CD4-positive, alpha-beta memory T cell (primary cell): ENCODE data around the gene SMAP2. TPM values are rescaled to one million over a fixed set of nuclear protein-coding genes. Genes with fewer than 3 reads are reported as not detected.
"Not testable (repeated sequence)": the region's sequence is repeated elsewhere in the genome, so short reads cannot be mapped to it uniquely, and the experiment has no call there.

ENCODE experiments used
- CTCF ChIA-PET: fragments of 350-600 bp; sonication (Branson Sonifier 250); formaldehyde crosslinking; loops from one replicate; lab custom pipeline; 2021; ENCODE audit warnings: inconsistent platforms; ENCODE audit not compliant: partially characterized antibody; lab: Charles Lee
- POLR2A ChIA-PET: fragments of 350-600 bp; sonication (Branson Sonifier 250); formaldehyde crosslinking; loops from one replicate; lab custom pipeline; 2021; ENCODE audit not compliant: partially characterized antibody; lab: Charles Lee
- DNase-seq, 5 donors: peaks; one replicate each; pipeline versions ENCODE4 v3.0.0 to v3.0.0-alpha.2; 2020 to 2022; ENCODE audit warnings: mixed read lengths in 1 of 5
- H3K27ac ChIP-seq: one replicate; pipeline ENCODE4 v1.7.0; 2013; ENCODE audit warnings: low read depth, low read length
- H3K27me3 ChIP-seq: 2 replicates; pipeline ENCODE4 v1.7.0; 2013; ENCODE audit warnings: mild to moderate bottlenecking, low read length, moderate library complexity; ENCODE audit not compliant: insufficient read depth
- H3K36me3 ChIP-seq: 2 replicates; pipeline ENCODE4 v1.7.0; 2013; ENCODE audit warnings: mild to moderate bottlenecking, low read length, moderate library complexity; ENCODE audit not compliant: insufficient read depth
- H3K4me1 ChIP-seq: 2 replicates; pipeline ENCODE4 v1.7.0; 2013; ENCODE audit warnings: mild to moderate bottlenecking, low read length, moderate library complexity; ENCODE audit not compliant: insufficient read depth
- H3K4me3 ChIP-seq, 2 donors: one replicate each; pipeline ENCODE4 v1.7.0; 2013; ENCODE audit warnings: low read length in 2 of 2, mild to moderate bottlenecking in 1 of 2
- H3K9me3 ChIP-seq, 2 donors: one replicate each; pipeline ENCODE4 v1.7.0; 2013; ENCODE audit warnings: low read length in 2 of 2, control low read depth in 1 of 2; ENCODE audit not compliant: control insufficient read depth in 1 of 2
- H3K27ac Mint-ChIP-seq, 7 donors: one replicate each; pipeline ENCODE4 v1.8.0; 2020 to 2021; ENCODE audit warnings: mixed read lengths in 7 of 7, mild to moderate bottlenecking in 6 of 7, inconsistent platforms in 3 of 7, moderate library complexity in 3 of 7
- H3K27me3 Mint-ChIP-seq, 2 donors: one replicate each; pipeline ENCODE4 v1.8.0; 2020 to 2021; ENCODE audit warnings: mixed read lengths in 2 of 2
- H3K36me3 Mint-ChIP-seq, 2 donors: one replicate each; pipeline ENCODE4 v1.8.0; 2020 to 2021; ENCODE audit warnings: mixed read lengths in 2 of 2, inconsistent platforms in 1 of 2, mild to moderate bottlenecking in 1 of 2
- H3K4me1 Mint-ChIP-seq, 4 donors: one replicate each; pipeline ENCODE4 v1.8.0; 2020 to 2021; ENCODE audit warnings: mixed read lengths in 4 of 4, mild to moderate bottlenecking in 1 of 4
- H3K4me3 Mint-ChIP-seq, 8 donors: one replicate each; pipeline ENCODE4 v1.8.0; 2020 to 2021; ENCODE audit warnings: mixed read lengths in 8 of 8, mild to moderate bottlenecking in 7 of 8, moderate library complexity in 6 of 8, inconsistent platforms in 3 of 8
- H3K9me3 Mint-ChIP-seq, 8 donors: one replicate each; pipeline ENCODE4 v1.8.0; 2020 to 2021; ENCODE audit warnings: mixed read lengths in 8 of 8, mild to moderate bottlenecking in 5 of 8, inconsistent platforms in 3 of 8, moderate library complexity in 1 of 8
- intact Hi-C: fragments of 100-400 bp; cut with micrococcal nuclease; formaldehyde crosslinking; loops from one replicate; pipeline ENCODE4 v1.15.1; 2023
- polyA plus RNA-seq, 2 donors: library from polyadenylated mRNA; unstranded; fragments of 300-500 nt; fragmentation: Illumina TruSeq; gene quantifications; one replicate each; pipeline ENCODE4 v1.2.3, GENCODE V29; 2021
- total RNA-seq, 2 experiments: library from RNA; stranded (reverse); gene quantifications; one replicate each; pipeline ENCODE4 v1.2.3, GENCODE V29; 2021

SMAP2 gene
- total and polyA plus RNA-seq, 4 experiments from 2014 or later, result 123 to 358 (median 191) TPM

- not testable (repeated sequence) for H3K27me3 Mint-ChIP-seq
- intact Hi-C loops, result loop anchor here (5.0 kb wide), 2 partner anchors 46 to 64 kb away; partner anchors contain the start of gene ZFP69B
- POLR2A ChIA-PET, result interaction anchor here (0.6 to 13.2 kb wide), 8 partner anchors 5 to 1196 kb away, joined by 3 to 287 read pairs (median 9); partner anchors contain the start of gene SMAP2
Measured at GRCh38 chr1:40388456-40389321, 15.2 kb downstream of the SMAP2 start.

GRCh38 chr1:40389322-40389803, 15.8 kb downstream of the SMAP2 start:
- Histone ChIP-seq H3K4me3 (peak overlapping the region; percentile 26 to 55), H3K4me1 (peaks cover 97% of the 10 kb centered on the region), H3K27me3 (no peaks in the 10 kb centered on the region), H3K36me3 (no peaks in the 10 kb centered on the region), H3K9me3 (no peaks in the 10 kb centered on the region), H3K27ac (peak overlapping the region; percentile 99)
- H3K27ac Mint-ChIP-seq, result peak overlapping the region; percentile 95 to 98 (median 96)
- intact Hi-C loops, result loop anchor here (5.0 kb wide), 2 partner anchors 47 to 63 kb away; partner anchors contain the start of gene ZFP69B
- peak; percentile 52 to 72 (median 58) for DNase-seq
- ChIA-PET CTCF (interaction anchor here (1.2 to 3.3 kb wide), 3 partner anchors 9 to 15 kb away, joined by 3 to 16 read pairs (median 6); partner anchors contain the start of gene SMAP2), POLR2A (interaction anchor here (0.6 to 13.2 kb wide), 7 partner anchors 6 to 1197 kb away, joined by 3 to 287 read pairs (median 8); partner anchors contain the start of gene SMAP2)
- no peaks in the 10 kb centered on the region for H3K27me3 Mint-ChIP-seq
- H3K9me3 Mint-ChIP-seq, result no peaks in the 10 kb centered on the region
- peaks cover 70 to 95% (median 84%) of the 10 kb centered on the region in 4 donors for H3K4me1 Mint-ChIP-seq
- H3K4me3 Mint-ChIP-seq, result peak overlapping the region; percentile 87 to 96 (median 92)
- H3K36me3 Mint-ChIP-seq, result peaks cover 22 to 39% of the 10 kb centered on the region in 2 donors

More at GRCh38 chr1:40388456-40389321, 15.2 kb downstream of the SMAP2 start:
- peak in 2 of 5 donors; percentile 48 for DNase-seq
- Mint-ChIP-seq H3K27ac (peak overlapping the region; percentile 95 to 98 (median 96)), H3K36me3 (peaks cover 22 to 40% of the 10 kb centered on the region in 2 donors), H3K4me1 (peaks cover 72 to 95% (median 84%) of the 10 kb centered on the region in 4 donors), H3K4me3 (peak overlapping the region; percentile 87 to 96 (median 92))
- CTCF ChIA-PET, result interaction anchor here (0.7 to 3.3 kb wide), 5 partner anchors 9 to 16 kb away, joined by 3 to 16 read pairs (median 6); partner anchors contain the start of gene SMAP2
- H3K4me1 ChIP-seq, result peaks cover 97% of the 10 kb centered on the region
- H3K27me3 ChIP-seq, H3K36me3 ChIP-seq, H3K9me3 ChIP-seq, H3K9me3 Mint-ChIP-seq: not testable (repeated sequence)
- peak overlapping the region; percentile 26 to 55 for H3K4me3 ChIP-seq
- peak overlapping the region; percentile 99 for H3K27ac ChIP-seq

- Histone ChIP-seq H3K27me3 (no peaks in the 10 kb centered on the region), H3K4me1 (peaks cover 97% of the 10 kb centered on the region), H3K36me3 (no peaks in the 10 kb centered on the region), H3K9me3 (no peaks in the 10 kb centered on the region), H3K4me3 (peak overlapping the region; percentile 23 to 46), H3K27ac (peak overlapping the region; percentile 99)
- intact Hi-C loops, result loop anchor here (5.0 kb wide), 2 partner anchors 48 to 62 kb away; partner anchors contain the start of gene ZFP69B
- ChIA-PET POLR2A (interaction anchor here (1.0 to 13.2 kb wide), 5 partner anchors 7 to 16 kb away, joined by 4 to 287 read pairs (median 10); partner anchors contain the start of gene SMAP2), CTCF (interaction anchor here (1.1 to 3.3 kb wide), 4 partner anchors 10 to 238 kb away, joined by 7 to 16 read pairs (median 12); no protein-coding TSS in a partner anchor)
- Mint-ChIP-seq H3K4me1 (peaks cover 70 to 95% (median 84%) of the 10 kb centered on the region in 4 donors), H3K36me3 (peaks cover 29 to 43% of the 10 kb centered on the region in 2 donors), H3K4me3 (peak overlapping the region; percentile 87 to 96 (median 92)), H3K9me3 (no peaks in the 10 kb centered on the region), H3K27me3 (no peaks in the 10 kb centered on the region), H3K27ac (peak overlapping the region; percentile 95 to 98 (median 96))
- DNase-seq, result peak; percentile 42 to 62 (median 54)
Measured at GRCh38 chr1:40389871-40390560, 16.5 kb downstream of the SMAP2 start.

- intact Hi-C loops, result no loop called here
- H3K4me3 Mint-ChIP-seq, result peak overlapping the region in 7 of 8 donors; percentile 31 to 96 (median 91)
- H3K4me1 Mint-ChIP-seq, result peaks cover 72 to 95% (median 85%) of the 10 kb centered on the region in 4 donors
- H3K4me3 ChIP-seq, result peak overlapping the region in 1 of 2 donors; percentile 2
- H3K27me3 Mint-ChIP-seq, result no peaks in the 10 kb centered on the region
- H3K36me3 ChIP-seq, result no peaks in the 10 kb centered on the region
- no peaks in the 10 kb centered on the region for H3K9me3 ChIP-seq
- H3K27ac Mint-ChIP-seq, result peak overlapping the region; percentile 95 to 98 (median 96)
- no peaks in the 10 kb centered on the region for H3K27me3 ChIP-seq
- CTCF ChIA-PET, result interaction anchor here (0.8 to 3.3 kb wide), 6 partner anchors 9 to 238 kb away, joined by 3 to 16 read pairs (median 9); no protein-coding TSS in a partner anchor
- POLR2A ChIA-PET, result interaction anchor here (1.5 to 13.2 kb wide), 4 partner anchors 7 to 17 kb away, joined by 4 to 287 read pairs (median 70); partner anchors contain the start of gene SMAP2
- H3K36me3 Mint-ChIP-seq, result peaks cover 29 to 35% of the 10 kb centered on the region in 2 donors
- no peak for DNase-seq
- peak overlapping the region; percentile 99 for H3K27ac ChIP-seq
- no peaks in the 10 kb centered on the region for H3K9me3 Mint-ChIP-seq
- peaks cover 97% of the 10 kb centered on the region for H3K4me1 ChIP-seq
Measured at GRCh38 chr1:40390857-40391256, 17.3 kb downstream of the SMAP2 start.

- H3K4me3 Mint-ChIP-seq, result peak overlapping the region; percentile 34 to 96 (median 68)
- peaks cover 26 to 31% of the 10 kb centered on the region in 2 donors for H3K36me3 Mint-ChIP-seq
- Histone ChIP-seq H3K27ac (peak overlapping the region; percentile 99), H3K4me3 (peak overlapping the region in 1 of 2 donors; percentile 2), H3K9me3 (no peaks in the 10 kb centered on the region), H3K4me1 (peaks cover 97% of the 10 kb centered on the region), H3K27me3 (no peaks in the 10 kb centered on the region), H3K36me3 (no peaks in the 10 kb centered on the region)
- POLR2A ChIA-PET, result interaction anchor here (1.5 to 13.2 kb wide), 4 partner anchors 8 to 18 kb away, joined by 4 to 287 read pairs (median 70); partner anchors contain the start of gene SMAP2
- CTCF ChIA-PET, result interaction anchor here (0.6 to 4.5 kb wide), 8 partner anchors 8 to 239 kb away, joined by 3 to 28 read pairs (median 12); partner anchors contain the start of gene SMAP2
- H3K27me3 Mint-ChIP-seq, result no peaks in the 10 kb centered on the region
- no peaks in the 10 kb centered on the region for H3K9me3 Mint-ChIP-seq
- intact Hi-C loops, result no loop called here
- H3K4me1 Mint-ChIP-seq, result peaks cover 73 to 97% (median 87%) of the 10 kb centered on the region in 4 donors
- peak in 1 of 5 donors; percentile 38 for DNase-seq
- H3K27ac Mint-ChIP-seq, result peak overlapping the region; percentile 82 to 98 (median 96)
Measured at GRCh38 chr1:40391688-40392145, 18.2 kb downstream of the SMAP2 start.

- intact Hi-C loops, result no loop called here
- no peaks in the 10 kb centered on the region for H3K27me3 Mint-ChIP-seq
- ChIA-PET POLR2A (interaction anchor here (1.2 to 13.2 kb wide), 4 partner anchors 9 to 19 kb away, joined by 4 to 287 read pairs (median 68); partner anchors contain the start of gene SMAP2), CTCF (interaction anchor here (1.3 to 4.5 kb wide), 5 partner anchors 8 to 240 kb away, joined by 3 to 28 read pairs (median 12); partner anchors contain the start of gene SMAP2)
- H3K9me3 Mint-ChIP-seq, result no peaks in the 10 kb centered on the region
- peak overlapping the region; percentile 26 to 96 (median 54) for H3K4me3 Mint-ChIP-seq
- DNase-seq, result no peak
- H3K27ac ChIP-seq, result peak overlapping the region; percentile 99
- peak overlapping the region in 1 of 2 donors; percentile 2 for H3K4me3 ChIP-seq
- peak overlapping the region; percentile 82 to 98 (median 96) for H3K27ac Mint-ChIP-seq
- H3K36me3 Mint-ChIP-seq, result peaks cover 26 to 36% of the 10 kb centered on the region in 2 donors
- H3K4me1 ChIP-seq, result peaks cover 97% of the 10 kb centered on the region
- peaks cover 78 to 97% (median 88%) of the 10 kb centered on the region in 4 donors for H3K4me1 Mint-ChIP-seq
- H3K27me3 ChIP-seq, result no peaks in the 10 kb centered on the region
- H3K9me3 ChIP-seq, result no peaks in the 10 kb centered on the region
- H3K36me3 ChIP-seq, result no peaks in the 10 kb centered on the region
Measured at GRCh38 chr1:40392221-40392620, 18.7 kb downstream of the SMAP2 start.
